ENCODE measurements around the gene SURF4. TPM values are rescaled to one million over a fixed set of nuclear protein-coding genes. Genes with fewer than 3 reads are reported as not detected.
A peak's percentile ranks its signal among the peaks of the same experiment; 100 is the strongest.
"Not testable (repeated sequence)": the region's sequence is repeated elsewhere in the genome, so short reads cannot be mapped to it uniquely, and the experiment has no call there.

The SURF4 gene
- total RNA-seq, 1 donor from 2014 or later = 169 TPM

DNA sequence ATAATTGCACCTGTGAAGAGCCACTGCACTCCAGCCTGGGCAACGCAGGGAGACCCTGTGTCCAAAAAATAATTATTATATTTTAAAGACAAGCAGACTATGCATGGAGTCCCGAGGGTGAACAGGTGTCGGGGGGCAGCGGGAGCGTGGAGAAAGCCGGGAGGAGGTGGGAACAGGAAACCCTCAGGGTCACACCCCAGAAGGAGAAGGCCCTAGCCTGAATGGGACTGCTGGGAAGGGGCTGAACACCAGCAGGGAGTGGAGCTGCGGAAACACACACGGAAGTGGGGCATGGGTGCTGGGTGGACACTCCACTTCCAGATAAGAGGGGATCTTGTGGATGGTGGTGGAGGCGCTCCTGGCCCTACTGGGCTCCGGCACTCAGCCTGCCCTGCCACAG lies 52.6 kb downstream of the SURF4 start:
- Mint-ChIP-seq H3K4me3 (ENCODE audit: unreplicated experiment) (no peak overlapping the region), H3K4me1 (ENCODE audit: unreplicated experiment) (peaks cover 3% of the 10 kb centered on the region), H3K36me3 (ENCODE audit: low read depth, unreplicated experiment) (peaks cover 5% of the 10 kb centered on the region), H3K27ac (ENCODE audit: unreplicated experiment) (no peak overlapping the region), H3K9me3 (ENCODE audit: unreplicated experiment) (peaks cover 4% of the 10 kb centered on the region), H3K27me3 (ENCODE audit: unreplicated experiment) (peaks cover 8% of the 10 kb centered on the region)
- DNase-seq (ENCODE audit: low spot score) = no peak
- TF ChIP-seq, protein P1, sequence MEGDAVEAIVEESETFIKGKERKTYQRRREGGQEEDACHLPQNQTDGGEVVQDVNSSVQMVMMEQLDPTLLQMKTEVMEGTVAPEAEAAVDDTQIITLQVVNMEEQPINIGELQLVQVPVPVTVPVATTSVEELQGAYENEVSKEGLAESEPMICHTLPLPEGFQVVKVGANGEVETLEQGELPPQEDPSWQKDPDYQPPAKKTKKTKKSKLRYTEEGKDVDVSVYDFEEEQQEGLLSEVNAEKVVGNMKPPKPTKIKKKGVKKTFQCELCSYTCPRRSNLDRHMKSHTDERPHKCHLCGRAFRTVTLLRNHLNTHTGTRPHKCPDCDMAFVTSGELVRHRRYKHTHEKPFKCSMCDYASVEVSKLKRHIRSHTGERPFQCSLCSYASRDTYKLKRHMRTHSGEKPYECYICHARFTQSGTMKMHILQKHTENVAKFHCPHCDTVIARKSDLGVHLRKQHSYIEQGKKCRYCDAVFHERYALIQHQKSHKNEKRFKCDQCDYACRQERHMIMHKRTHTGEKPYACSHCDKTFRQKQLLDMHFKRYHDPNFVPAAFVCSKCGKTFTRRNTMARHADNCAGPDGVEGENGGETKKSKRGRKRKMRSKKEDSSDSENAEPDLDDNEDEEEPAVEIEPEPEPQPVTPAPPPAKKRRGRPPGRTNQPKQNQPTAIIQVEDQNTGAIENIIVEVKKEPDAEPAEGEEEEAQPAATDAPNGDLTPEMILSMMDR (IDR thresholded peaks at IDR 0.05; ENCODE audit: unreplicated experiment) = no peak

- peaks cover 5% of the 10 kb centered on the region for H3K36me3 Mint-ChIP-seq (ENCODE audit: low read depth, unreplicated experiment)
- peaks cover 8% of the 10 kb centered on the region for H3K27me3 Mint-ChIP-seq (ENCODE audit: unreplicated experiment)
- H3K4me3 Mint-ChIP-seq (ENCODE audit: unreplicated experiment) = no peak overlapping the region
- H3K4me1 Mint-ChIP-seq (ENCODE audit: unreplicated experiment) = peaks cover 3% of the 10 kb centered on the region
- H3K9me3 Mint-ChIP-seq (ENCODE audit: unreplicated experiment) = peaks cover 4% of the 10 kb centered on the region
- DNase-seq (ENCODE audit: low spot score) = no peak
- TF ChIP-seq, protein P1 (IDR thresholded peaks at IDR 0.05; ENCODE audit: unreplicated experiment) = no peak
- H3K27ac Mint-ChIP-seq (ENCODE audit: unreplicated experiment) = no peak overlapping the region
These were observed 53.2 kb downstream of the SURF4 start for GRCh38 chr9:133322701-133323100.

DNA sequence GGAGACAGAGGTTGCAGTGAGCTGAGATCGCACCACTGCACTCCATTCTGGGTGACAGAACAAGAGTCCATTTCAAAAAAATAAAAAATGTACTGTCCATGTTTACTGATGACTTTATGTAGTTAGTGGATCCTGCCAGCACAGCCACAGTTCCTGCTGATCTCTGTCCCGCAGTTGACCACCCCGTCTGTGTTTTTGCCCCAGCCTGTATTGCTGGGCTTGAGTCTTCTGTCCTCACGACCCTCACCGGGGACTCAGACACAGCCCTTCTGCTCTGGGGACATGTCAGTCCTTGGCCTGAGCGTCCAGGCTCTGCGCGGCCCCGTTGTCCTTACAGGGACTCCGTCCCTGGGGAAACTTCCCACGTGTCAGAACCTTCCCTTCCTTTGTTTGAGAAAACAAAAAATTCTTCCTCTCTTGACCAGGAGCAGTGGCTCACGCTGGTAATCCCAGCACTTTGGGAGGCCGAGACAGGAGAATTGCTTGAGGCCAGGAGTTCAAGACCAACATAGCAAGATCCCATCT lies 54.4 kb downstream of the SURF4 start:
- H3K4me1 Mint-ChIP-seq (ENCODE audit: unreplicated experiment) = peaks cover 3% of the 10 kb centered on the region
- H3K27ac Mint-ChIP-seq (ENCODE audit: unreplicated experiment) = peak overlapping the region; percentile 67
- TF ChIP-seq, protein P1 (IDR thresholded peaks at IDR 0.05; ENCODE audit: unreplicated experiment) = no peak
- H3K27me3 Mint-ChIP-seq (ENCODE audit: unreplicated experiment) = peaks cover 8% of the 10 kb centered on the region
- DNase-seq (ENCODE audit: low spot score) = no peak
- no peak overlapping the region for H3K4me3 Mint-ChIP-seq (ENCODE audit: unreplicated experiment)
- peaks cover 5% of the 10 kb centered on the region for H3K36me3 Mint-ChIP-seq (ENCODE audit: low read depth, unreplicated experiment)
- H3K9me3 Mint-ChIP-seq (ENCODE audit: unreplicated experiment) = peaks cover 4% of the 10 kb centered on the region

GRCh38 chr9:133320421-133320881 lies 55.4 kb downstream of the SURF4 start:
- peaks cover 3% of the 10 kb centered on the region for H3K4me1 Mint-ChIP-seq (ENCODE audit: unreplicated experiment)
- H3K4me3 Mint-ChIP-seq (ENCODE audit: unreplicated experiment) = no peak overlapping the region
- H3K27ac Mint-ChIP-seq (ENCODE audit: unreplicated experiment) = no peak overlapping the region
- H3K36me3 Mint-ChIP-seq (ENCODE audit: low read depth, unreplicated experiment) = peaks cover 5% of the 10 kb centered on the region
- H3K27me3 Mint-ChIP-seq (ENCODE audit: unreplicated experiment) = peaks cover 8% of the 10 kb centered on the region
- TF ChIP-seq, protein P1 (IDR thresholded peaks at IDR 0.05; ENCODE audit: unreplicated experiment) = no peak
- peaks cover 4% of the 10 kb centered on the region for H3K9me3 Mint-ChIP-seq (ENCODE audit: unreplicated experiment)
- DNase-seq (ENCODE audit: low spot score) = no peak

DNA sequence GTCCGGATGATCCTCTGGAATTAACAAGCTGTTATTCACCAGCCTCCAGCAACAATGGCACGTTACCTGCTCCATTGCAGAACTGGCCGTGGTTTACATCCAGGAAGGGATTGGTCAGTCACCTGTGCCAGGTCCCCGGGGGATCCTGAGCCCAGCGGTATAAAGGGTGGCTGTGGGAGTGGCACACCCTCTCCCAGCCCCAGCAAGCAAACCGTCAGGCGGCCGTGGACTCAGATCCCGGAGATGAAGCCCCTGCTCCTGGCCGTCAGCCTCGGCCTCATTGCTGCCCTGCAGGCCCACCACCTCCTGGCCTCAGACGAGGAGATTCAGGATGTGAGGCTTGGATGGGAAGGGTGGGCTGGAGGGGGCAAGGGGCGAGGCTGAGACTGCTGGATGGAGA lies 58.3 kb downstream of the SURF4 start:
- not testable (repeated sequence) for H3K27me3 Mint-ChIP-seq (ENCODE audit: unreplicated experiment); H3K4me3 Mint-ChIP-seq (ENCODE audit: unreplicated experiment); DNase-seq (ENCODE audit: low spot score); H3K9me3 Mint-ChIP-seq (ENCODE audit: unreplicated experiment); H3K4me1 Mint-ChIP-seq (ENCODE audit: unreplicated experiment); H3K27ac Mint-ChIP-seq (ENCODE audit: unreplicated experiment); H3K36me3 Mint-ChIP-seq (ENCODE audit: low read depth, unreplicated experiment)

Data from endothelial cell (in vitro differentiated cells).